GM06990 (cell line): ENCODE results near the gene RGS8.
"Not testable (repeated sequence)": the region's sequence is repeated elsewhere in the genome, so short reads cannot be mapped to it uniquely, and the experiment has no call there.

Experiments
- DNase-seq: peaks from one replicate; pipeline ENCODE4 v3.0.0-alpha.2; 2011; ENCODE audit not compliant: insufficient read length; ENCODE audit errors: extremely low read depth
- H3K27me3 ChIP-seq: replicated peaks from 2 replicates; pipeline ENCODE4 v1.6.0; 2011; ENCODE audit warnings: low read length; ENCODE audit not compliant: control insufficient read depth, insufficient read depth
- H3K36me3 ChIP-seq: 2 replicates; pipeline ENCODE4 v1.5.1; 2011; ENCODE audit warnings: low read length; ENCODE audit not compliant: control insufficient read depth, insufficient read depth
- H3K4me3 ChIP-seq: replicated peaks from 2 replicates; pipeline ENCODE4 v1.5.1; 2011; ENCODE audit warnings: low read depth, mild to moderate bottlenecking, control low read depth, low read length
- TF ChIP-seq, protein P1 (sequence below): IDR thresholded peaks from 2 replicates; pipeline ENCODE4 v1.5.1; 2011; ENCODE audit warnings: low read length, control low read depth, mild to moderate bottlenecking, inconsistent platforms; ENCODE audit not compliant: insufficient read depth, poor library complexity, severe bottlenecking

RGS8 gene

DNA sequence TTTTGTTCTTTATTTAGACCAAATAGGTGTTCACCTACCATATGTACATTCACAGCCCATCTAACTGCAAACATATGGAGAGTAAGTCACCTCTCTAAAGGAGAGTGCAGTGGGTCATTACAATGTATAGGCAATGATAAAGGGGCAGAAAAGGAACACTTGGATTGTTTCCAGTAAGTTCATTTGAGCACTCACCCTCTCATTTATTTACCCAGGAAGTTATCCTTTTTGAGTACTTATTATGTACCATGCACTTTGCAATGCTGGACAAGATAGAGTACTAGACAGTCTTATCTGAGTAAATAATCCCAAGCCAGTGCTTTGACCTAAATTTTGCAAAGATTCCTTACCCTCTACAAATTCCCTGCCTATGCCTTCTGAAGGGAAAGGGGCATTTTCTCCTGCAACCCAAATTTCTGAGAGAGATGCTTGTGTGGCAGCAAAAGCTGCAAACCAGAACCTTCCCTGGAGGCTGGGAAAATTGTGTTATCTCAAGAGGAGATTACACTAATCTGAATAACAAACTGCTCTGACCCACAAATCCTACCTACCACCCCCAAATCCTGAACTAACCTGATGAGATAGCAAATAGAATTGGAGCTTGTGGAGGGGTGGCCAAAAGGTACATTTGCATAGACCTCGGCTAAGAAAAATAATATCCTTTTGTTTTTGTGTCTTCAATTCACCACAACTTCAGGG lies 18.6 kb upstream of the RGS8 start:
- no peak overlapping the region for H3K4me3 ChIP-seq
- no peaks in the 10 kb centered on the region for H3K36me3 ChIP-seq
- no peak for DNase-seq
- H3K27me3 ChIP-seq: peaks cover 3% of the 10 kb centered on the region
- TF ChIP-seq, protein P1, sequence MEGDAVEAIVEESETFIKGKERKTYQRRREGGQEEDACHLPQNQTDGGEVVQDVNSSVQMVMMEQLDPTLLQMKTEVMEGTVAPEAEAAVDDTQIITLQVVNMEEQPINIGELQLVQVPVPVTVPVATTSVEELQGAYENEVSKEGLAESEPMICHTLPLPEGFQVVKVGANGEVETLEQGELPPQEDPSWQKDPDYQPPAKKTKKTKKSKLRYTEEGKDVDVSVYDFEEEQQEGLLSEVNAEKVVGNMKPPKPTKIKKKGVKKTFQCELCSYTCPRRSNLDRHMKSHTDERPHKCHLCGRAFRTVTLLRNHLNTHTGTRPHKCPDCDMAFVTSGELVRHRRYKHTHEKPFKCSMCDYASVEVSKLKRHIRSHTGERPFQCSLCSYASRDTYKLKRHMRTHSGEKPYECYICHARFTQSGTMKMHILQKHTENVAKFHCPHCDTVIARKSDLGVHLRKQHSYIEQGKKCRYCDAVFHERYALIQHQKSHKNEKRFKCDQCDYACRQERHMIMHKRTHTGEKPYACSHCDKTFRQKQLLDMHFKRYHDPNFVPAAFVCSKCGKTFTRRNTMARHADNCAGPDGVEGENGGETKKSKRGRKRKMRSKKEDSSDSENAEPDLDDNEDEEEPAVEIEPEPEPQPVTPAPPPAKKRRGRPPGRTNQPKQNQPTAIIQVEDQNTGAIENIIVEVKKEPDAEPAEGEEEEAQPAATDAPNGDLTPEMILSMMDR: no peak

DNA sequence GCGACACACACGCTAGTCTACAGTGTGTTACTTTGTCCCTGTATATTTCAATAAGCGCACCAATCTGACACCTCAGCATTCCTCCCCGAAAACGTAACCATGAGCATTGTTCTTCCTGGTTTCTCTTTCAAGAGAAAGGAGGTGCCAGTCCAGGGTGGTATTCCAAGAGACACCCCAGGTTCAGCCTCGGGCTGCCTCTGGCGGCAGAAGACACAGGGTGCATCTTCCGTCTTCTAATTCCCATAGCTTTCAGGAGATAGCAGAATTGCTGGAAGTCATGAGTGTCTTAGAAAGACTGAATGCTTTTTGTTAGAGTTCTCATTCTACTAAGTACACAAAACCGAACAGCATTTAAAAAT lies 15.9 kb upstream of the RGS8 start:
- TF ChIP-seq, protein P1: no peak
- Histone ChIP-seq H3K4me3 (no peak overlapping the region), H3K27me3 (peaks cover 4% of the 10 kb centered on the region), H3K36me3 (no peaks in the 10 kb centered on the region)
- DNase-seq: no peak

DNA sequence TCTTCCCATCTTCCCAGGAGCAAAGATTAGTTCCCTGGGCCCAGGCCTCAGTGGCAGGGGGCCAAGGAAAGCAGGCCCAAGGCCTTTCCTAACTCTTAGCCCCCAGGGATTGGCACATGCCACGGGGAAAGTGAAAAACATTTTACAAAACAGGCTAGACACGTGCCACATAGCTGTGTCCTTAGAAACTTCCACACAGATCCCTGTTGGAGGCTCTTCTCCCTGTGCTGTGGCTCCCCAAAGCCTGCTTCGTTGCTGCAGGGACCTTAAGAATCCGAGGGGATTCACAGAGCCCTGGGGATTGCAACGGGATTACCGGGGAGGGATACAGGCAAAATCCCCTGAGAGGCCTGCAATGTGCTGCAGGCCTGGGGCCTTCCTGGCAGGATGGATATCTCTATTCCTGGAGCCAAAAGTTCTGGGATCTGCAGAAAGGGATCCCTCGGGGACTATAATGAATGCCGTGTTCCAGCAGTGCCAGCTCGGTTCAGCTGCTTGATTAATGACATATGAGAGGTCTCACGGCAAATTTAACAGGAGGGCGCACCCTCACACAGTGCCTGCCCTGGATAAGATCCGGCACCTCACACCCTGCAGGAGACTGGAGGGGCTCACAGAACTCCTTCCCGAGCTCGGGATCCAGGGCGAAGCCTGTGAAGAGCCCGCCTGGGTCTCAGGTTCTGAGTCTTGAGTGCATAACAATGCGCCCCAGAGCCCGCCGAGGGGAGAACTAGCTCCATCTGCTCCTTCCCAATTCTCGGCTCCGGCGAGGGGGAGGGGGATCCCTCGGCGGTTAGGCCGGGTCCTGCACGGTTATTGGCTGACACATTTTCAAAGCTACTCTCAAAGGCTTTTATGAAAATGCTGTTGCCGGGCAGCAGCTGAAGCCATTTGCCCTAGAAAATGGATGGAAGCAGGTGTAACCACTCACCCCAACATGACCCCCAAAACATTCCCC lies 15.3 kb upstream of the RGS8 start:
- DNase-seq: no peak
- TF ChIP-seq, protein P1: no peak
- no peak overlapping the region for H3K4me3 ChIP-seq
- H3K27me3 ChIP-seq: peaks cover 4% of the 10 kb centered on the region
- H3K36me3 ChIP-seq: no peaks in the 10 kb centered on the region

DNA sequence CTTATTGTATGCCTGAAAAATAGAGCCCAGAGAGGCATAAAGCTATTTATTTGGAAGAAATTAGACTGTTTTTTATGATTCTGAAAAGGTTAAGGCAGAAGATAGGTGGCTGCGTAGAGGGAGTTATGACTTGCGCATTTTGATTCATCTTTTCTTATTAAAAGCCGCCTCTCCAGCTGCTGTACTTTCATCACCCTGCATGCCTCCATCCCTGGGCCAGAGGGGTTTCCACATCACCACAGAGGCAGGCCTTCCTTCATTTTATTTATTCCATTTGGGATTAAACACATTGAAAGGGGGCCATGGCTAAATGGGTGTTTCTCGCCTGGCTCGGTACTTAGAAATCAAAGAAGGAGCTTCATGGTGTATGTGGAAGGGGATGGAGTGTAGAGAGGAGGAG lies 14.6 kb upstream of the RGS8 start:
- TF ChIP-seq, protein P1: no peak
- Histone ChIP-seq H3K36me3 (no peaks in the 10 kb centered on the region), H3K4me3 (no peak overlapping the region), H3K27me3 (peaks cover 4% of the 10 kb centered on the region)
- no peak for DNase-seq

DNA sequence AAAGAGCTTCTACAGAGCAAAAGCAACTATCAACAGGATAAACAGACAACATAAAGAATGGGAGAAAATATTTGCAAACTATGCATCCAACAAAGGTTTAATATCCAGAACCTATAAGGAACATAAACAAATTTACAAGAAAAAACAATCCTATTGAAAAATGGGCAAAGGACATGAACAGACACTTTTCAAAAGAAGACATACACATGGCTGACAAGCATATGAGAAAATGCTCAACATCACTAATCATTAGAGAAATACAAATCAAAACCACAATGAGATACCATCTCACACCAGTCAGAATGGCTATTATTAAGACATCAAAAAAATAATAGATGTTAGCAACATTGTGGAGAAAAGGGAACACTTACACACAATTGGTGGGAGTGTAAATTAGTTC lies 8.8 kb upstream of the RGS8 start:
- H3K36me3 ChIP-seq, DNase-seq, H3K27me3 ChIP-seq, H3K4me3 ChIP-seq: not testable (repeated sequence)

DNA sequence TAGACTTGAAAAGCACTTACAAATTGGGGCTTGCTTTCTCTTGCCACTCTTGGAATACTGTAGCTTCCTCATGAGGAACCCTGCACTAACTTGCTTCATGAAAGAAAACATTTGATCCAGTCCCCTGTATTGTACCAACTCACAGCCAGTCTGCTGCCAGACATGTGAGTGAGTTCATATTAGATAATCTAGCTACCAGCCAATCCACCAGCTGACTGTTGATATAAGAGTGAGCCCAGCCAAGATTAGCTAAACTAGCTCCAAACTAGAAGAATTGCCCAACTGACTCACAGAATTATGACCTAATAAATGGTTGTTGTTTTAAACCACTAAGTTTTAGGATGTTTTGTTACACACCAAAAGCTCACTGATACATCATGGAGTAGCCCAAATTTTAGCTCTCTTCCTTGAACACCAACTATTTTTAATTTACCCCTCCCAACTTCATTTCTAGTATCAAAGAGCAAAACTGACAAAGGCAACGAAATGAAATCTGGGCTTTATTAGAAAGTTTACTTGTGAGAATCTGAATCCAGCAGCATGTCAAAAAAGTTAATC lies 6.6 kb upstream of the RGS8 start:
- no peak overlapping the region for H3K4me3 ChIP-seq
- no peak for DNase-seq
- no peaks in the 10 kb centered on the region for H3K27me3 ChIP-seq
- H3K36me3 ChIP-seq: no peaks in the 10 kb centered on the region
- TF ChIP-seq, protein P1: no peak
